GM21786 (cell line): Measurements from ENCODE around the gene ASTN1.
"Not testable (repeated sequence)": the region's sequence is repeated elsewhere in the genome, so short reads cannot be mapped to it uniquely, and the experiment has no call there.

Source experiments
- ATAC-seq: cut with Tn5 transposase; IDR thresholded peaks from one replicate; pipeline ENCODE4 v1.9.1; 2021; ENCODE audit not compliant: unreplicated experiment

ASTN1 gene

DNA sequence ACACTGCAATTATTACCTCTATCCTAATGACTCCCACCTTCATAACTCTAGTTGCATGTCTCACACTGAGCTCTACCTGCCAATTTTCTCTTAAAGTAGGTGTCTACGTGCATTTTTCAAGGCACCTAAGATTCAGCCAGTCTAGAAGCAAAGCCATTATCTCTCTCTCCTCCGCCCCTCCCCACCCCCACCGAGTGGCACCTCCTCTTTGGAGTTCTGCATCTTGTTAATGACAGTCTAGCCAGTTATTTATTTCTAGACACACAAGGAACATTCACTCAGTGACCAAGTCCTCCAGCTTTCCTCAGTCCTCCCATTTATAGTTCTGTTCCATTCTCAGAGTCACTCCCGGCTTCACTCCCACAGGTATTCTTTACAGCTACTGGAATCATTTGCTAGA lies 47.6 kb downstream of the ASTN1 start:
- no peak for ATAC-seq

DNA sequence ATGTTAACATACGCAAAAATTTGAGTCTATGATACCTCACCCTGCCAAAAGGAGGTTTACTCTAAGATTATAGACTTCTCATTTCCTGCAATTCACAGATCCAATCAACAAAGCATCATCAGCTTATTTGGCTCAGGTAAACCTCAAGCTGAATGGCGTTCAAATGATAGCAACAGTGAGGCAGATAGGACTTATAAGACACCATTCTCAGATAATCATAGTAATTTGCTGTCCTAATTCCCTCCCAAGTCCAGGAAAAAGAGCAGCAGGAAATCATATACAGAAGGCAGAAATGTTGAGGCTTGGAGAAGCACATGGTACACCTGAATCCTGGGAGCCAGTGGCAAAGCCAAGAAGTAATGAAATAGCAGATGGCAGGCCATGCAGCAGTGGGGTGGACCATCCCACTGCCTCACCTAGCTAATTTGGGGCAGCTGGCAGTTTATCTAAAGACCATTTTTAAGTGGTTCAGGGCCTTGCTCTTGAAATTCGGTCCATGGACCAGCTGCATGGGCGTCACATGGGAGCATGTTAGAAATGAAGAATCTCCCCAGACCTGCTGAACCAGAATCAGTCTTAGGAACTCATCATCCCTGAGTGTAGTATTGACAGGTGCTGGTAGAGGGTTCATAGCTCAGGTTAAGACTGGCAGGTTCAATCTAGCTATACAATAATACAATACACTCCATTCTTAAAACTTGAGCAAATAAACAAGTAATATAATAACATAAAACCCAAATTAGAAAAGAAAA lies 57.7 kb downstream of the ASTN1 start:
- ATAC-seq: no peak

DNA sequence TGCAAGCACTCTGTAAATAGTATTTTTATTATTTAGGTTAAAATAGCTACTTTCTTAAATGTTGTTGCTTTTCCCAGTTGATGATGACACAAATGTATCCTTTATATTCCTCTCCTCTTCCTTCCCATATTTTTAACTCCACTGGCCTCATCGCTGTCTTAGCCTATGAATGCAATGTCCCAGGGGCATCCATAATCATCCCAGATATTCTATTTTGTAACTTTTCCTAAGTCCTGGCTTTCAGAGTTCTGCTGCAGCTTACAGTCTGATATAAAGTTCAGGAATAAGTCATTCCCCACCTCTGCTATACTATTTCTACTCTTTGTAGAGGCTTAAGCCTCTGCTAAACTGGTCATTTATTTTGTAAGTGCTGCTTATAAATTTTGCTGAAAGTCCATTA lies 58.3 kb downstream of the ASTN1 start:
- ATAC-seq: no peak

DNA sequence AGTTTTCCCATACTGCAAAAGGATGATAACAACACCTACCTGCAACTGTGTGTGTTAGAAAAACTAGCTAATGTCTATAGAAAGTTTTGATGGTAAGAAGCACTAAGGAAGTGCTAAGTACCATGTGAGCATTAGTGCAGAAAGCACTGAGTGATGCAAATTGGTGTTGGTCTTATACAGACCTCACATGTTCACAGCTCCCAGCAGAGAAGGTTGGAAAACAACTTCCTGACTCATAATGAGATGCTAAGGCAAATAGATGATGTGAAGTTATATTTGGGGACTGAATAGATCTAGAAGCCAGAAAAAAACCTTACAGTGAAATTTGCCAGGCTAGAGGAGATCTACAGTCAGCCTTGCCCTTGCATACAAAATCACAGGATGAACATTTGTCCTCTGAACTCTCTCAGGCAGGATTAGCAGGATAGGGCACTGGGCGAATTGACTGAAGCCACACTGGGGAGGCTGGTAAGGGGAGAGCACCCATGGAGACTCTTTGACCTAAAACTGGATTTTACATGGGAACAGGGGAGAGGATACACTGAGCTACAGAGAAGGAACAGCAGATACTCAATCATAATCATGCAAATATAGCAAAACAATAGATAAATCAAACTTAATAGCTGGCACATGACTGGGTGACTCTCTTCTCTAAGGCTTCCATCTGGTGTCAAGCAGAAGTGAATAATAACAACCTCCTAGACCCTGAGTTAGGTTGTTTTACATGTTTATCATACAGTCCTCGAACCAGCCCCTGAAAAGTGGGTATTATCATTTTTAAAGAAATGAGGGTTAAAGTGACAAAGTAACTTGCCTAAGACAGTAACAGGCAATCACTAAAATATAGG lies 61.3 kb downstream of the ASTN1 start:
- ATAC-seq: no peak

DNA sequence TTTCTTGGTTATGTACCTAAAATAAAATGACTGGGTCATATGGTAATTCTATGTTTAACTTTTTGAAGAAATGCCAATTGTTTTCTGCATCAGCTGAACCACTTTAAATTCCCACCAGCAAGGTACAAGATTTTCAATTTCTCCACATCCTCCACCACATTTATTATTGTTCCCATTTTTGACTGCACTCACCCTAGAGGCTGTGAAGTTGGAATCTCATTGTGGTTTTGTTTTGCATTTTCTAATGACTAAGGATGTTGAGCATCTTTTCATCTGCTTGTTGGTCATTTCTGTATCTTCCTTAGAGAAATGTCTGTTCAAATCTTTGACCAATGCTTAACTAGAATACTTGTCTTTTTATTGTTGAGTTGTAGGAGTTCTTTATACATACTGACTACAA lies 72.5 kb downstream of the ASTN1 start:
- ATAC-seq: no peak

DNA sequence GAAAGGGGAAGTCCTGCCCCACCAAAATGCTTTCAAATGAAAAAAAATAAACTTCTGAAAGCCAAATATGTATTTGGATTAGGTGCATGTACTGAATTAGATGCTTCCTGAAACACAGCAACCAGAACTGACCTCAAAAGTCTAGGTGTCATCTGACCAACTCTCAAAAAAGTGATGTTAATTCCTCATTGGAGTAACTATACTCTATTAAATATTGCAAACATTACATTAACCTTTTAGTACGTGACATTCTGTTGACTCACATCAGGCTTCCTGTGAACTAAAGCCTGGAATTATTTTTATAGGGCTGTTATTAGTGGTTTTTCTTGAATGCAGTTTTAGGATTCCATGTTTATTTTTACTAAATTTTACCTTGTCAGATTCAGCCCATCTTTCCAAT lies 73.5 kb downstream of the ASTN1 start:
- no peak for ATAC-seq

DNA sequence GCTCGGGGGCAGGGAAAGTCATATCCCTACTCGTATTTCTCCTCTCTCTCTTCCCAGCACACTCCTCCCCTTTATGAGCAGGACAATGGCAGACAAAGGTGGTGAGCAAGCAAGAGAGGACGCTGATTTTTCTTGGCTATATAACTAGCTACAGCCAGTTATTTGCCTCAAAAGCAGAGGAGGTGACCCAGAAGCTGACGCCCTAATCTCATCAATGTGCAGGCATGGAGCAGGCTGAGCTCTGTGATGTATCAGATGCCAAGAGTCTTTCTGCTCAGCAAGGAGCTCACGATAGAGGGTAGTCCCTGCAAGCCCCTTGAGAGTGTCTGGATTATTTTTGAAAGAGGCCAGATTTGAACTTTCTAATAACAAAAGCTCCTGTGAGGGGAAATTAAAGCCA lies 75.5 kb downstream of the ASTN1 start:
- no peak for ATAC-seq

DNA sequence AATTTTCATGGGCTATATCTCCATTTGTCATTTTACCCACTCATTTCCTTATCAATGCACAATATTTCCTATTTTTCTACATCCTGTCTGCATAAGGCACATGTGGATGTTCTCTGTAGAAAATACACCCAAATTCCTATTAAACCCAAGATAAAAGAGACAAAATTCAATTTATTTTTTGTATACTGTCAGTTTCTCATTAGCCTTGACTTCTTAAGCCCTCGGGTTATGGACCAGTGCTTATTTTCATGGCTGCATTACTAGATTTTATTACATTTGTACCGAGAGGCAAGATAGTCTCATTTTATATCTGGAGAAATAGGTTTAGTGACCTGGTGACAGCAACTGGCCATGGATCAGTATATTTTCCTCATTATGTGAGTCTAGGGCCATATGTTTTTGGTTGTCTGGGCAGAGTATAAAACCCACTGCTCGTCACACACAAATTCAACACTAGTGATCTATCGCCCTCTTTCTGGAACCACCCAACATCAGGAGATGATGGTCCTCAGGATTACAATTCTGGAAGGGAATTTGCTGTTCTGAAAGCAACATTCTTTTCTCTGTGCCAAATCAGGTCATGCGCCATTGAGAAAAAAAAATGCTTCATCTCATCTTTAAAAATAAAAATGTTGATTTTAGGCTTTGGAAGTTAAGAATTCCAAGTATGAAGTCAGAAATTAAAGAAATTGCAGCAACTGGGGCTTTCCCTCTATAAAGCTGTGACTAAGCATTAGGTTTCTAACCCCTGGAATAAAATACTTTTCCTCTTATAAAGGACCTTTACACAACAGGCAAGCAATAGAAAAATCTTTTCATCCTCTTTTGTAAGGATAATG lies 81.4 kb downstream of the ASTN1 start:
- no peak for ATAC-seq

DNA sequence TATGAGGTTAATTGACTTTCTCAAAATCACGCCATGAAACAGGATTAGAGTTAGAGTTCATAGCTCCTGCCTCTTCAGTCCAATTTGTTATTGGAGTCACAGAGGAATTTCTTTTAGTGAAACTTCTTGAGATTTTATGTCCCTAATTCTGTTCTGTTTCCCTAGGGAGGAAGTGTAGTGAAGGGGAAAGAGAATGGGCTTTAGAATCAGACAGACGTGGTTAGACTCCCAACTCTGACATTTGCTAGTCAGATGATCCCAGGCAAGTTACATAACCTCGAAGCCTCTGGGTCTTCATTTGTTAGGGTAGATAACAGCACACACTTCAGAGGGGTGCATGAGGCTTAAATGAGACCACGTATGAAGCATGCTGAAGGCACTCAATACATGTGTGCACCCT lies 83.9 kb downstream of the ASTN1 start:
- no peak for ATAC-seq

DNA sequence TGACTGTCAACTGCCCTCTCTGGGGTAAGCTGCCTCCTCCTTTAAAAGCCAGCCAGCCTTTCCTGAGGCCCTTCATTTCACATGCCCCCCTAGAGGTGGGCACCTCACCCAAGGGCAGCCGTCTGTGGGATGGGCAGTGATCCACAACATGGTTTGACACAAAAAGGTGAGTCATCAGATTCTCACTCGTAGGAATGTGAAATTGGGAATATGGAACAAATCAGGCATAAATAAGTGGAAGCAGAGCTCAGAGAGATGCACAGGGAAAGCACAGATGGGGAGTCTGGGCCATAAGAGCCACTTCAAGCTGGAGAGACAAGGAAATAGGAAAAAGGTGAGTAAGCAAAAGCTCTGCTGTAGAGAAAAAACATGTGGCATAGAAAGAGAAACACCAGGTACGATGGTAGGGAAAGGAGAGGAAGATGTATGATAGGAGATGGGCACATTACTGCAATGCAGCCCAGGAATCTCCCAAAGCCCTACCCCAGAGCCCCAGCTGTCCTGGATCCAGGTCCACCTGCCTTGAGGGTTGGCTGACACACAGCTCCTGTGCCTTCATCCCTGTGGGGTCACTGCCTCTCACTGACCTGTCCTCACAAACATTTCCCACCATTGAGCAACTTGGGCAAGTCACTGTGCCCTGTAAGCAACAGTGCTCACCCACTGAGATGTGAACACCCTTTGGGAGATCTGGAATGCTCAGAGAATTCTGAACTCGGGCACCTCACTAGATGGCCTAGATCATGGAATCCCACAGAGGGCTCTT lies 86.6 kb downstream of the ASTN1 start:
- ATAC-seq: no peak

DNA sequence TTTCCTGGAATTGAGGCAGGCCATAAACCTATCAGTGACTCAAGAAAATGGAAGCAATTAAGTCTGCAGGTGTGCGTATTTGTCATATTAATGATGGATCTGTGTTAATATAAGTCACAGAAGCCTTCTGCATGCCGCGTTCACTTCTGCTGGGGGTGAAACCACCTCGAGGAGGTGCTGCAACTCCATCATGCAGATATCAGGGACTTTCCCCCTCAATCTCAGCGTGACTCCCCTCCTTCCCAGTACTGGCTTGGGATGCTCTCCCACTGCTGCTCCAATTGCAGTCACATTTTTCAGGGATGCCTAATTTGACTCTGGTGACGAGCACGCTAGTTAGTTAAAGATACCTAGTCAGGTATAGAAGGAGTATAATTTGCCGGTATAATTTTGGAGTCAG lies 87.5 kb downstream of the ASTN1 start:
- ATAC-seq: no peak

DNA sequence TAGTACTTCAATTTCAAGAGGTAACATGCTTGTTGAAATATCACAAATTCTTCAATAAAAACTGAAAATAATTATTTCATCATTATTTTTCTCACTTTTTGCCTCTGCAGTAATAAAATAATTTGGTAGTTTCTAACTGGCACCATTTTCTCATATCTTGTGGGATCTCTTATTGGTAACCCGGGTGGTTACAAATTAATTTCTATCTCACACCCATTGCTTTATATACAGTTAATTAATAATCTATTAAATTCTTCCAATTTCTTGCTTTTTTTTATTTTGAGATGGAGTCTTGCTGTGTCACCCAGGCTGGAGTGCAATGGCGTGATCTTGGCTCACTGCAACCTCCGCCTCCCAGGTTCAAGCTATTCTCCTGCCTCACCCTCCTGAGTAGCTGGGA lies 89.7 kb downstream of the ASTN1 start:
- ATAC-seq: not testable (repeated sequence)

DNA sequence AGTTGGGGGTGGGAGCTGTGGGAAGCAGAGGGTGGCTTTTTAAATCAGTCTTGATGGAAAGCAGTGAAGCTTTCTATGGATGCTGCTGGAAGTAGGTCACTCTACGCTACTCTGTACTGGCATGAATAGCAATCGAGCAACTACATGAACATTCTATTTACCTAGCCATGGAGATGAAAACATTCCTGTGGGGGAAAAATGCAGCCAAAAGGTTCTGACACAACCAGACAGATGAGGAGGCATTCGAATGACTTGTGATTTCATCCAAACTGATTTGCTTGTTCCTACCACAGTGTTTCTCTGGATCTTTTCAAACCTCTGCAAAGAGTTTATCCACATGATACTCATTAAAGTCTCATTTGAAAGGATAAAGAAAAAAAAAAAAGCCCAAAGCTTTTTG lies 95.0 kb downstream of the ASTN1 start:
- ATAC-seq: no peak

DNA sequence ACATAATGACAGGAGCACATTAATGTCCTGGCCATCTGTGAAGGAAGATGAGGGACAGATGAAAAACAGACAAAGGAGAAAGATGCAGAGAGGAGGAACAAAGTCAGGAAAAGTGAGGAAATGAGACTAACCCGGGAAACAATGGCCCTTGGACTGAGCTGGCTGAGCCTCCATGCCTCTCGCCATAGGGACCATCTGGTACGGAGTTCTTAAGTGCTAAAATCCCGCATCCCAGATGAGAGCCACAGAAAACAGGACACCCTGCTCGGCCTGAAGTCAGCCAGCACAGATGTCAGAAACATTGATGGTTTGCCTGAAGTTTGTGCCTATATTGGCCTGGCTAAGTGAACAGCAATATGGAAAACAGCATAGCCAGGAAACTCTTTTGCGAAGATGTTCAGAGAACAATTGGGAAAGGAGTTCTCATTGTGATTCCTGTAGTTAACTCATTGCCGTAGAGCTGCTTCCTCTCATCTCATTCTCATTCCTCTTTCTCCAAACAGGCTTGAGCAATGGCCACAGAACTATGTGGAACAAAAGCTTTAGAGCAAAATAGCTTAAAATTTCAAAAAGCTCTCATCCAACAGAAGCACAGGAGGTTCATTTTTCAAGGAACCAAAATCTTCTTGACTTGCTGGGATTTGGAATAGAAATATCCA lies 96.6 kb downstream of the ASTN1 start:
- no peak for ATAC-seq

DNA sequence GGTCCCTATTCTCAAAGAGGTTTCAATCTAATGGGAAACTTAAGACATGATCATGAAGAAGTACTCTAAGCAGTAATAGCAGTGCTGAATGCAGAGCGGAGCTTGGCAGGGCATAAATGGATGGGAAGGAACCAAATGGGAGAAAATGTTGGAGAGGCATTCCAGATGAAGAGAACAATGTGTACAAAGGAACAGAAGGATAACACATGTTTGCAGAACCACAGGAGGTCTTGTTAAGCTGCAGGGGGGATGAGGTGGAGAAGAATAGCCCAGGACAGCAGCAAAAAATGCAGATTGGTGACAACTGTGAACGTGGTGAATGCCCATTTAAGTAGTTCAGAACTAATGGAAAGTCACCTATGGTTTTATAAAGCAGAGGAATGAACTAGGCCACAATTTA lies 99.1 kb downstream of the ASTN1 start:
- ATAC-seq: no peak

DNA sequence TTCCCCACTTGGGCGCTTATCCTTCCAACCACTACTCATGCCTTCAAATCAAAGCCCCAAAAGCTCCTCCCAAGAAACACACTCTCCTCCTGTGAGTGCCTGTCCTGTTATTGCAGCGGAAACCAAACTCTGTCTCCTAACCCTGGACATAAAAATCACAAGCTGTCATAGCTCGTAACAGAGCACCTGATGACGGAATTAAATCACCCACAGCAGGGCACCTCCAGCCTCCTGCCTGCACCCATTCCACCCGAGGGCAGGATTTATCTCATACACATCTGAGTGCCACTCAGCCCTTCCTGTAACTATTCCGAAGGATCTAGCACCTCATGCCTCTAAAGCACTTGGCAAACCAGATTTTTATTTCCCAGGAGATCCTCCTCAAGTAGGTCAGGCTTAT lies 100.9 kb downstream of the ASTN1 start:
- no peak for ATAC-seq

DNA sequence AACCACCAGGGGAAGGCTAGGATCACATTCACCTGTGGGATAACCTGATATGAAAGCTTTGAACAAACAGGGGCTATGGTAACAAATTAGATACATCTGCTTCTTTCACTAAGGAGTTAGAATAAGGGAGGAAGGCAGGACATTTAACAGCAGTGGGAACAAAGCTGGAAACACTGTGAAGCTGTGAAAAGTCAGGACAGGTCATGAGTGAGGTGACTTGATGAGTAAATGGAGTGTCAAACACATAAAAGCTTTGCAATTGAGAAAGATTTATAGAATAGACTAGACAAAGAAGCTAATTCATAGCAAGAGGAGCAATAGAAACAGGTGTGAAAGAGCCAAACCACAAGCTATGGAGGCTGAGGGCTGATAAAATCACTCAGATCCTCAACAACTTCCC lies 110.0 kb downstream of the ASTN1 start:
- ATAC-seq: no peak

DNA sequence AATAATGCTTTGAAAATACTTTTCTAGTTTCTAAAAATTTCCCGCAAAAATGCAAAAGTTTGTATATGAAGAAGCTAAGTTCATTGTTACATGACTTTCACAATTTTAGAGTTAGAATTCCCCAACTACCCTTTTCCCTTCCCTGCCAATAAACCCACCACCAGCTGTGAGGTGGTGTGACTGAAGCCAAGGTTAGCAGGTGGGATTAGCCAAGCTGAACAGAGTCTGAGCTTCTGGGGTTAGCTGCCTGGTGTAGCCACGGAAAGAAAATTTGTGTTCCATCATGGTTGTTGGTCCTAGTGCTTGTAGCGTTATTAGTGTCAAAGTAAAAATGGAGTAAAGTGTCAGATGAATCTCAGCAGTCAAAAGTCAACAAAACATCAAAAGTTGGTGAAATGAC lies 110.9 kb downstream of the ASTN1 start:
- no peak for ATAC-seq

DNA sequence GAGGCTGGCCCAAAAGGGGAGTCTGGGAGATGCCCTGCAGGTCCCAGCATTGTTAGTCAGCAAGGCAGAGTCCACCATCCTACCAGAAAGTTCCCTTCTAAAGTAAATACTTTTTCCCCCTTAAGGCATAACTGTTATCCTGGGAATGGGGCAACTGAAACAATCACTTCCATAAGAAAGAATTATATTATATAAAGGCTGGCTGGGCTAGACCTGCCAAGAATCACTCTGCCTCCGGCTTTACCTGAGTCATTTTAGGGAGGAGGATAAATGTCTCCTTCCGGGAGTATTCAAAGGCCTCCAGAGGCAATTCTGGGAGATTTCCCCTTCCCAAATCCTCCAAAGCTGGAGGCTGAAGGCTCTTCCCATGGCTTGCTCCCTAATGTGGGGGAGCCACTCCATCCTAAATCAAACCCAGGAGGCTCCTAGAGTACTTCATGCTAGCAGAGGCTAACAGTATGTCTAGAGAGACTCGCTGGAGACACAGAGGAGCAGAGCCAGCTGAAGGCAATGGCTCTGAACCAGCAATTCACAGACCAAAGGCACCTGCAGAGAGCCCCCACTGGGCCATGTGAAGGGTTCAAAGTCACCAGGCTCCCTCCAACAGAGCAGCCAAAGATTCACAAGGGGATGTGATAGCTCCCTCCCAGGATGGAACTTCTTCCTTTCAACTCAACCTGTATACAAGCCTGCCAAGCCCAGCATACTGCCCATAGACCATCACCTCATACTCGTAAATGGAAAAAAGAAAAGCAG lies 116.0 kb downstream of the ASTN1 start:
- ATAC-seq: no peak

DNA sequence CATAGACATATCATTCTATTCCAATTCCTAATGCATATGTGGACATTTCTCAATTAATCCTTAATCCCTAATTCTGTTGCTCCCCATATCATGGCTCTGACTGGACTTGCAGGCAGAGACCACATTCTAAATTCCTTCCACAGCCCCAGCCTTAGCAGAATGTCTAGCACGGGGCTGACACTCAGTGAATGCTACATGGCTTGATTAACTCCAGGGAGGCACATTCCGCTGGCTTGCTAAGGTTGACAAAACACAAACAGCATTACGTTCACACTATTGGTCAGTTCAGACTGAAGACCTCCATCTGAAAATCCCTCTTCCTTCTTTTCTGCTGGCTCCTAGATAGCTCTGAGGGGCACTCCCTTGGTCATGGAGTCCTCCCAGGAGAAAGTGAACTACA lies 119.4 kb downstream of the ASTN1 start:
- ATAC-seq: no peak
